ENCODE data around the gene FAM98C.

GRCh38 chr19:38409631-38410133 is 6.8 kb downstream of the FAM98C start:
- TF ChIP-seq CTCF (IDR thresholded peaks at IDR 0.05) (no peak), EP300 (IDR thresholded peaks at IDR 0.05) (no peak), POLR2A (IDR thresholded peaks at IDR 0.05) (no peak)
